Endothelial cell of umbilical vein (primary cell): ENCODE results near the gene MIEF1. TPM values are rescaled to one million over a fixed set of nuclear protein-coding genes. Genes with fewer than 3 reads are reported as not detected.

Experiments
- BruUV-seq: library from RNA; stranded (reverse); fragments of 400-500 nt; replicated peaks from 2 replicates; lab custom pipeline; 2021; lab: Mats Ljungman, UMichigan
- CTCF ChIA-PET: fragments of 300-600, 350-600 bp; sonication (Branson Sonifier 250); formaldehyde crosslinking; loops from one replicate; lab custom pipeline; 2021; ENCODE audit warnings: antibody characterized with exemption, inconsistent platforms; lab: Charles Lee
- POLR2A ChIA-PET: fragments of 300-600, 350-600 bp; sonication (Branson Sonifier 250); formaldehyde crosslinking; loops from one replicate; lab custom pipeline; 2021; ENCODE audit warnings: antibody characterized with exemption, inconsistent platforms; lab: Charles Lee
- DNase-seq: peaks from one replicate; pipeline ENCODE4 v3.0.0-alpha.2; 2011; ENCODE audit warnings: low read depth, low spot score
- FAIRE-seq: peaks from 2 replicates; lab custom pipeline; 2011; peaks lifted over from hg19 to GRCh38; lab: Jason Lieb, UNC
- H2AFZ ChIP-seq: 2 replicates; pipeline ENCODE4 v1.6.0; 2012; ENCODE audit warnings: low read depth, low read length, control low read depth, inconsistent platforms
- H3K27ac ChIP-seq: 2 replicates; pipeline ENCODE4 v1.5.1; 2011; ENCODE audit warnings: low read depth, mild to moderate bottlenecking, control low read depth, low read length, moderate library complexity; ENCODE audit not compliant: insufficient read depth
- H3K27me3 ChIP-seq, 2 experiments: 2 replicates each; pipeline versions ENCODE4 v1.6.0 to v1.6.1; 2011; ENCODE audit warnings: low read length in 2 of 2, mixed read lengths in 1 of 2; ENCODE audit not compliant: control insufficient read depth in 2 of 2, insufficient read depth in 2 of 2
- H3K36me3 ChIP-seq, 2 experiments: 2 replicates in 1 of 2; 3 replicates in 1 of 2; pipeline ENCODE4 v1.5.1; 2011; ENCODE audit warnings: low read length in 2 of 2, mild to moderate bottlenecking in 1 of 2, moderate library complexity in 1 of 2; ENCODE audit not compliant: control insufficient read depth in 2 of 2, insufficient read depth in 2 of 2; ENCODE audit errors: extremely low read depth in 1 of 2
- H3K4me1 ChIP-seq: 3 replicates; pipeline ENCODE4 v1.5.1; 2011; ENCODE audit warnings: mild to moderate bottlenecking, low read length; ENCODE audit not compliant: control insufficient read depth, insufficient read depth; ENCODE audit errors: extremely low read depth
- H3K4me2 ChIP-seq: 2 replicates; pipeline ENCODE4 v1.6.1; 2011; ENCODE audit warnings: low read length, control low read depth, mixed read lengths; ENCODE audit not compliant: insufficient read depth
- H3K4me3 ChIP-seq, 3 experiments: fragments of 200-600 bp in 1 of 3; sonication (generic), shearing (Covaris generic) in 1 of 3; replicated peaks in 1 of 3; 2 replicates each; pipeline ENCODE4 v1.5.1; 2011 to 2016; ENCODE audit warnings: control low read depth in 3 of 3, low read length in 3 of 3, mild to moderate bottlenecking in 2 of 3, inconsistent platforms in 1 of 3, low read depth in 1 of 3, moderate library complexity in 1 of 3; ENCODE audit not compliant: insufficient read depth in 1 of 3
- H3K79me2 ChIP-seq: 2 replicates; pipeline ENCODE4 v1.6.0; 2012; ENCODE audit warnings: low read length, inconsistent platforms; ENCODE audit not compliant: control insufficient read depth, insufficient read depth
- H3K9ac ChIP-seq: replicated peaks from 2 replicates; pipeline ENCODE3; 2011; ENCODE audit warnings: low read length, control low read depth; ENCODE audit not compliant: insufficient read depth; ENCODE audit errors: extremely low read depth
- H3K9me1 ChIP-seq: replicated peaks from 3 replicates; pipeline ENCODE4 v1.6.0; 2011; ENCODE audit warnings: mild to moderate bottlenecking, low read length; ENCODE audit not compliant: control insufficient read depth, insufficient read depth; ENCODE audit errors: extremely low read depth
- H3K9me3 ChIP-seq: replicated peaks from 2 replicates; pipeline ENCODE4 v1.5.1; 2012; ENCODE audit warnings: low read length, inconsistent platforms; ENCODE audit not compliant: control insufficient read depth, insufficient read depth
- H4K20me1 ChIP-seq: replicated peaks from 2 replicates; pipeline ENCODE3; 2011; ENCODE audit warnings: mild to moderate bottlenecking, low read length; ENCODE audit not compliant: control insufficient read depth, insufficient read depth; ENCODE audit errors: extremely low read depth
- EZH2 ChIP-seq: IDR thresholded peaks from 2 replicates; pipeline ENCODE4 v1.6.1; 2012; ENCODE audit warnings: borderline replicate concordance, low read depth, mild to moderate bottlenecking, moderate library complexity, low read length, inconsistent platforms; ENCODE audit not compliant: severe bottlenecking
- FOS ChIP-seq: IDR thresholded peaks from 2 replicates; pipeline ENCODE4 v1.6.1; 2011; ENCODE audit warnings: mild to moderate bottlenecking, low read length, moderate library complexity, borderline replicate concordance; ENCODE audit not compliant: insufficient read depth
- GATA2 ChIP-seq: IDR thresholded peaks from 2 replicates; pipeline ENCODE4 v1.7.0; 2011; ENCODE audit warnings: low read depth, mild to moderate bottlenecking, moderate library complexity, mixed read lengths, low read length; ENCODE audit not compliant: insufficient read length, insufficient read depth
- JUN ChIP-seq: IDR thresholded peaks from 2 replicates; pipeline ENCODE4 v1.6.1; 2011; ENCODE audit warnings: borderline replicate concordance, low read depth; ENCODE audit not compliant: insufficient read length, insufficient read depth
- MYC ChIP-seq: IDR thresholded peaks from one replicate; pipeline ENCODE4 v1.6.1; 2011; ENCODE audit warnings: mild to moderate bottlenecking, low read depth, low read length
- POLR2A ChIP-seq: IDR thresholded peaks from 2 replicates; pipeline ENCODE4 v1.6.1; 2012; ENCODE audit warnings: low read depth, mild to moderate bottlenecking, control low read depth, low read length
- POLR2AphosphoS5 ChIP-seq: IDR thresholded peaks from 2 replicates; pipeline ENCODE4 v1.6.1; 2012; ENCODE audit warnings: low read depth, mild to moderate bottlenecking, control low read depth, low read length, moderate library complexity; ENCODE audit not compliant: insufficient read depth
- dilution Hi-C: fragments of 300-500 bp; cut with MboI; formaldehyde crosslinking; loops from one replicate; pipeline ENCODE4 v1.15.0; 2019; ENCODE audit warnings: low sequenced_read_pairs; ENCODE audit not compliant: extremely low pct_ligation_motif_present
- intact Hi-C: fragments of 100-400 bp; cut with micrococcal nuclease; formaldehyde crosslinking; loops from one replicate; pipeline ENCODE4 v1.10.0; 2022
- polyA plus RNA-seq, 4 experiments: library from polyadenylated mRNA; depleted of rRNA in 3 of 4; stranded (reverse) in 3 of 4; unstranded in 1 of 4; fragments of >200 nt; gene quantifications; 2 replicates each; pipeline versions ENCODE4 v1.2.1 to v1.2.3, GENCODE V29; 2011 to 2012; ENCODE audit warnings: missing spikeins in 1 of 4
- total RNA-seq: library from RNA; stranded (reverse); gene quantifications from 2 replicates; pipeline ENCODE4 v1.2.3, GENCODE V29; 2021
- TF ChIP-seq, protein P1 (sequence below): IDR thresholded peaks from 2 replicates; pipeline ENCODE4 v1.6.1; 2011; ENCODE audit not compliant: insufficient read depth, insufficient read length
- TF ChIP-seq, protein P2 (sequence below), 2 donors: IDR thresholded peaks; 1 replicate in 1 of 2; 2 replicates in 1 of 2; pipeline ENCODE4 v1.5.1; 2011; ENCODE audit warnings: low read length in 2 of 2, mild to moderate bottlenecking in 2 of 2, moderate library complexity in 2 of 2, control low read depth in 1 of 2, inconsistent platforms in 1 of 2, low read depth in 1 of 2; ENCODE audit not compliant: insufficient read depth in 1 of 2; ENCODE audit errors: extremely low read depth in 1 of 2

Gene MIEF1
- total and polyA plus RNA-seq, 2 donors (not counting 3 experiments of a cell fraction or from before 2014, with no cell fraction given): 14.2 to 31.1 TPM

DNA sequence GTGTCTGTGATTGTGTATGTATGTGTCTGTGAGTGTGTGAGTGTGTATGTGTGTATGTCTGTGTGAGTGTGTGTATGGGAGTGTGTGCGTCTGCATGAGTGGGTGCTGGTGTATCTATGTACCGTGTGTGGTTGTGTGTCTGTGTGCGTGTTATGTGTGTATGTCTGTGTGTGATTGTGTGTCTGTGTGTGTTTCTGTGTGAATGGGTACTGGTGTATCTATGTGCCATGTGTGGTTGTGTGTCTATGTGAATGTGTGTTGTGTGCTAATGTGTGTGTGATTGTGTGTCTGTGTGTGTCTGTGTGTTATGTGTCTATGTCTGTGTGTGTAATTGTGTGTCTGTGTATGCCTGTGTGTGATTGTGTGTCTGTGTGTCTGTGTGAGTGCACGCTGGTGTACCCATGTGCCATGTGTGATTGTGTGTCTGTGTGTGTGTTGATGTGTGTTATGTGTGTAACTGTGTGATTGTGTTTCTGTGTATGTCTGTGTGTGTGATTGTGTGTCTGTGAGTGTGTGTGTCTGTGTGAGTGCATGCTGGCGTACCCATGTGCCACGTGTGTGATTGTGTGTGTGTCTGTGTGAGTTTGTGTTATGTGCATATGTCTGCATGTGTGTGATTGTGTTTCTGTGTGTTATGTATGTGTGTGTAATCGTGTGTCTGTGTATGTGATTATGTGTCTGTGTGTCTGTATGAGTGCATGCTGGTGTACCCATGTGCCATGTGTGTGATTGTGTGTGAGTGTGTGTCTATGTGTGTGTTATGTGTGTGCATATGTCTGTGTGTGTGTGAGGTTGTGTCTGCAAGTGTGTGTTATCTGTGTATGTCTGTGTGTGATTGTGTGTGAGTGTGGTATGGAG, 61.7 kb downstream of the MIEF1 start:
- CTCF ChIA-PET: interaction anchor here (1.1 kb wide), 1 partner anchor 461 kb away, joined by 3 read pairs; no protein-coding TSS in a partner anchor
- H3K9me1 ChIP-seq: no peaks in the 10 kb centered on the region
- TF ChIP-seq POLR2AphosphoS5 (no peak), EZH2 (no peak), POLR2A (no peak), MYC (no peak), JUN (no peak), GATA2 (no peak), FOS (no peak)
- TF ChIP-seq, protein P1, sequence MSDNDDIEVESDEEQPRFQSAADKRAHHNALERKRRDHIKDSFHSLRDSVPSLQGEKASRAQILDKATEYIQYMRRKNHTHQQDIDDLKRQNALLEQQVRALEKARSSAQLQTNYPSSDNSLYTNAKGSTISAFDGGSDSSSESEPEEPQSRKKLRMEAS: no peak
- TF ChIP-seq, protein P2, sequence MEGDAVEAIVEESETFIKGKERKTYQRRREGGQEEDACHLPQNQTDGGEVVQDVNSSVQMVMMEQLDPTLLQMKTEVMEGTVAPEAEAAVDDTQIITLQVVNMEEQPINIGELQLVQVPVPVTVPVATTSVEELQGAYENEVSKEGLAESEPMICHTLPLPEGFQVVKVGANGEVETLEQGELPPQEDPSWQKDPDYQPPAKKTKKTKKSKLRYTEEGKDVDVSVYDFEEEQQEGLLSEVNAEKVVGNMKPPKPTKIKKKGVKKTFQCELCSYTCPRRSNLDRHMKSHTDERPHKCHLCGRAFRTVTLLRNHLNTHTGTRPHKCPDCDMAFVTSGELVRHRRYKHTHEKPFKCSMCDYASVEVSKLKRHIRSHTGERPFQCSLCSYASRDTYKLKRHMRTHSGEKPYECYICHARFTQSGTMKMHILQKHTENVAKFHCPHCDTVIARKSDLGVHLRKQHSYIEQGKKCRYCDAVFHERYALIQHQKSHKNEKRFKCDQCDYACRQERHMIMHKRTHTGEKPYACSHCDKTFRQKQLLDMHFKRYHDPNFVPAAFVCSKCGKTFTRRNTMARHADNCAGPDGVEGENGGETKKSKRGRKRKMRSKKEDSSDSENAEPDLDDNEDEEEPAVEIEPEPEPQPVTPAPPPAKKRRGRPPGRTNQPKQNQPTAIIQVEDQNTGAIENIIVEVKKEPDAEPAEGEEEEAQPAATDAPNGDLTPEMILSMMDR (IDR thresholded peaks at IDR 0.05; ENCODE audit: extremely low read depth in 1 of 2, insufficient read depth in 1 of 2, low read depth in 1 of 2, low read length in 2 of 2): no peak
- no peak overlapping the region for H3K4me3 ChIP-seq
- DNase-seq (no peak), FAIRE-seq (no peak)
- H3K36me3 ChIP-seq: no peaks in the 10 kb centered on the region
- H2AFZ ChIP-seq: no peak overlapping the region
- H3K9ac ChIP-seq: no peak overlapping the region
- no peak overlapping the region for H3K27ac ChIP-seq
- dilution Hi-C loops: loop anchor here (25.0 kb wide), 1 partner anchor 449 kb away; no protein-coding TSS in a partner anchor
- POLR2A ChIA-PET: no interaction called here
- H3K4me1 ChIP-seq: no peaks in the 10 kb centered on the region
- no peaks in the 10 kb centered on the region for H3K9me3 ChIP-seq
- intact Hi-C loops: no loop called here
- no peaks in the 10 kb centered on the region for H4K20me1 ChIP-seq
- no peaks in the 10 kb centered on the region for H3K79me2 ChIP-seq
- no peak overlapping the region for H3K4me2 ChIP-seq
- no TSS peak for BruUV-seq
- H3K27me3 ChIP-seq: peaks cover 5 to 8% of the 10 kb centered on the region in 2 experiments
